ENCODE measurements around the gene BTNL3. TPM values are rescaled to one million over a fixed set of nuclear protein-coding genes. Genes with fewer than 3 reads are reported as not detected.
"Not testable (repeated sequence)": the region's sequence is repeated elsewhere in the genome, so short reads cannot be mapped to it uniquely, and the experiment has no call there.

The BTNL3 gene
- total RNA-seq, 1 donor from 2014 or later = not detected

DNA sequence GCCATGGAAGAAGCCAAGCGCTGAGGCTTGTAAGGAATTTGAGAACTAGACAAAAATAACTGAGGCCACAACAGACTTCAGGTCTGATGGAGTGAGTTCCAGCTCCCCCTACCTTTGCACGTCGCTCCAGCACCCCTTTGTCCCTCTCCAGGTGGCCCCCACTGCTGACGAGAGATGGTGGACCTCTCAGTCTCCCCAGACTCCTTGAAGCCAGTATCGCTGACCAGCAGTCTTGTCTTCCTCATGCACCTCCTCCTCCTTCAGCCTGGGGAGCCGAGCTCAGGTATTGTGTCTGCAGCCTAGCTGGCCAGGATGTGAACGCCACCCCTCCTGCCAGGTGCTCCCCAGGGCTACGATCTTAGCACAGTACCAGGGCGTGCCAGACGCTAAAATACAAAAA lies 56.7 kb downstream of the BTNL3 start:
- Histone ChIP-seq H3K27ac (no peak overlapping the region), H3K4me3 (no peak overlapping the region), H3K9me3 (no peaks in the 10 kb centered on the region), H3K27me3 (no peaks in the 10 kb centered on the region), H3K36me3 (no peaks in the 10 kb centered on the region), H3K4me1 (no peaks in the 10 kb centered on the region)
- DNase-seq (ENCODE audit: low spot score in 2 of 2) = no peak
- TF ChIP-seq, protein P1, sequence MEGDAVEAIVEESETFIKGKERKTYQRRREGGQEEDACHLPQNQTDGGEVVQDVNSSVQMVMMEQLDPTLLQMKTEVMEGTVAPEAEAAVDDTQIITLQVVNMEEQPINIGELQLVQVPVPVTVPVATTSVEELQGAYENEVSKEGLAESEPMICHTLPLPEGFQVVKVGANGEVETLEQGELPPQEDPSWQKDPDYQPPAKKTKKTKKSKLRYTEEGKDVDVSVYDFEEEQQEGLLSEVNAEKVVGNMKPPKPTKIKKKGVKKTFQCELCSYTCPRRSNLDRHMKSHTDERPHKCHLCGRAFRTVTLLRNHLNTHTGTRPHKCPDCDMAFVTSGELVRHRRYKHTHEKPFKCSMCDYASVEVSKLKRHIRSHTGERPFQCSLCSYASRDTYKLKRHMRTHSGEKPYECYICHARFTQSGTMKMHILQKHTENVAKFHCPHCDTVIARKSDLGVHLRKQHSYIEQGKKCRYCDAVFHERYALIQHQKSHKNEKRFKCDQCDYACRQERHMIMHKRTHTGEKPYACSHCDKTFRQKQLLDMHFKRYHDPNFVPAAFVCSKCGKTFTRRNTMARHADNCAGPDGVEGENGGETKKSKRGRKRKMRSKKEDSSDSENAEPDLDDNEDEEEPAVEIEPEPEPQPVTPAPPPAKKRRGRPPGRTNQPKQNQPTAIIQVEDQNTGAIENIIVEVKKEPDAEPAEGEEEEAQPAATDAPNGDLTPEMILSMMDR (IDR thresholded peaks at IDR 0.05) = no peak
- intact Hi-C loops (cut with DNase I) = no loop called here

DNA sequence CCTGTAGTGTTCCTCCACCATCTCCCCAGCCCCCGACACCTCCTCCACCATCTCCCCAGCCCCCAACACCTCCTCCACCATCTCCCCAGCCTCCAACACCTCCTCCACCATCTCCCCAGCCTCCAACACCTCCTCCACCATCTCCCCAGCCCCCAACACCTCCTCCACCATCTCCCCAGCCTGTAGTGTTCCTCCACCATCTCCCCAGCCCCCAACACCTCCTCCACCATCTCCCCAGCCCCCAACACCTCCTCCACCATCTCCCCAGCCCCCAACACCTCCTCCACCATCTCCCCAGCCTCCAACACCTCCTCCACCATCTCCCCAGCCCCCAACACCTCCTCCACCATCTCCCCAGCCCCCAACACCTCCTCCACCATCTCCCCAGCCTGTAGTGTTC lies 57.2 kb downstream of the BTNL3 start:
- H3K4me1 ChIP-seq; H3K27me3 ChIP-seq; H3K36me3 ChIP-seq; H3K9me3 ChIP-seq; H3K4me3 ChIP-seq; H3K27ac ChIP-seq; intact Hi-C loops (cut with DNase I): not testable (repeated sequence)
- DNase-seq (ENCODE audit: low spot score in 2 of 2) = peak in 1 of 2 donors; percentile 57

DNA sequence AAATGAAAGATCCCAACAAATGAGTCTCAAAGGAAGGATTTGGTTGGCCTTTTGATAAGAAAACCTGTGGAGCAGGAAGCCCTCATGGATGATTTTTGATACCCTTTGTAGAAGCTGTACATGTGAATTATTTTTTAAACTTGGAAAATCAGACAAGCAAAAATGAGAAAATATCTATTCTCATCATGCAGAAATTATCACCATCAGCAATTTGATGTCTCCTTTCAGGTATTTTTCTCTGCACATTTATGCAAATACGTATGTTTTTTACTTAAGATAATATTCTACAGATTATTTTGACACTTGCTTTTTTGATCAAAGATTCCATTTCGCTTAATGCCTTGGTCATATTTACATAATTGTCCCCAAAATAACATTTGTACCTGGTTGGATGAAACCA lies 58.6 kb downstream of the BTNL3 start:
- H3K27me3 ChIP-seq = no peaks in the 10 kb centered on the region
- intact Hi-C loops (cut with DNase I) = no loop called here

DNA sequence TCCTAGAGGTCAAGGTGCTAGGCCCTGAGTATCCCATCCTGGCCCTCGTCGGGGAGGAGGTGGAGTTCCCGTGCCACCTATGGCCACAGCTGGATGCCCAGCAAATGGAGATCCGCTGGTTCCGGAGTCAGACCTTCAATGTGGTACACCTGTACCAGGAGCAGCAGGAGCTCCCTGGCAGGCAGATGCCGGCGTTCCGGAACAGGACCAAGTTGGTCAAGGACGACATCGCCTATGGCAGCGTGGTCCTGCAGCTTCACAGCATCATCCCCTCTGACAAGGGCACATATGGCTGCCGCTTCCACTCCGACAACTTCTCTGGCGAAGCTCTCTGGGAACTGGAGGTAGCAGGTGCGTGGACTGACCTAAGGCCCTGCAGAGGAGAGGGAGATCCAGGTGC lies 59.3 kb downstream of the BTNL3 start:
- Histone ChIP-seq H3K27me3 (peaks cover 3% of the 10 kb centered on the region), H3K36me3 (no peaks in the 10 kb centered on the region), H3K27ac (no peak overlapping the region), H3K4me3 (no peak overlapping the region), H3K9me3 (no peaks in the 10 kb centered on the region), H3K4me1 (no peaks in the 10 kb centered on the region)
- TF ChIP-seq, protein P1 (IDR thresholded peaks at IDR 0.05) = no peak
- no peak for DNase-seq (ENCODE audit: low spot score in 2 of 2)
- intact Hi-C loops (cut with DNase I) = no loop called here

More for the DNA sequence above, 58.6 kb downstream of the BTNL3 start:
- no peak overlapping the region for H3K4me3 ChIP-seq
- no peak for DNase-seq (ENCODE audit: low spot score in 2 of 2)
- H3K4me1 ChIP-seq = no peaks in the 10 kb centered on the region
- TF ChIP-seq, protein P1 (IDR thresholded peaks at IDR 0.05) = no peak
- H3K27ac ChIP-seq = no peak overlapping the region
- no peaks in the 10 kb centered on the region for H3K36me3 ChIP-seq
- no peaks in the 10 kb centered on the region for H3K9me3 ChIP-seq

DNA sequence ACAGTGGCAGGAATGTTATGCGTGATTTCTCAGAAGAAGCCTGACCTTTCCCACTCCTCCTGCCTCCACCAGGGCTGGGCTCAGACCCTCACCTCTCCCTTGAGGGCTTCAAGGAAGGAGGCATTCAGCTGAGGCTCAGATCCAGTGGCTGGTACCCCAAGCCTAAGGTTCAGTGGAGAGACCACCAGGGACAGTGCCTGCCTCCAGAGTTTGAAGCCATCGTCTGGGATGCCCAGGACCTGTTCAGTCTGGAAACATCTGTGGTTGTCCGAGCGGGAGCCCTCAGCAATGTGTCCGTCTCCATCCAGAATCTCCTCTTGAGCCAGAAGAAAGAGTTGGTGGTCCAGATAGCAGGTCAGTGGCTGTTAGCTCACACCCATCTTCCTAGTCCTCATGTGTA lies 61.4 kb downstream of the BTNL3 start:
- Histone ChIP-seq H3K27me3 (peaks cover 9% of the 10 kb centered on the region), H3K36me3 (no peaks in the 10 kb centered on the region), H3K9me3 (no peaks in the 10 kb centered on the region), H3K4me1 (peaks cover 0 to 8% of the 10 kb centered on the region in 2 donors), H3K27ac (no peak overlapping the region), H3K4me3 (no peak overlapping the region)
- DNase-seq (ENCODE audit: low spot score in 2 of 2) = peak in 1 of 2 donors; percentile 34
- TF ChIP-seq, protein P1 (IDR thresholded peaks at IDR 0.05) = no peak
- intact Hi-C loops (cut with DNase I) = no loop called here

DNA sequence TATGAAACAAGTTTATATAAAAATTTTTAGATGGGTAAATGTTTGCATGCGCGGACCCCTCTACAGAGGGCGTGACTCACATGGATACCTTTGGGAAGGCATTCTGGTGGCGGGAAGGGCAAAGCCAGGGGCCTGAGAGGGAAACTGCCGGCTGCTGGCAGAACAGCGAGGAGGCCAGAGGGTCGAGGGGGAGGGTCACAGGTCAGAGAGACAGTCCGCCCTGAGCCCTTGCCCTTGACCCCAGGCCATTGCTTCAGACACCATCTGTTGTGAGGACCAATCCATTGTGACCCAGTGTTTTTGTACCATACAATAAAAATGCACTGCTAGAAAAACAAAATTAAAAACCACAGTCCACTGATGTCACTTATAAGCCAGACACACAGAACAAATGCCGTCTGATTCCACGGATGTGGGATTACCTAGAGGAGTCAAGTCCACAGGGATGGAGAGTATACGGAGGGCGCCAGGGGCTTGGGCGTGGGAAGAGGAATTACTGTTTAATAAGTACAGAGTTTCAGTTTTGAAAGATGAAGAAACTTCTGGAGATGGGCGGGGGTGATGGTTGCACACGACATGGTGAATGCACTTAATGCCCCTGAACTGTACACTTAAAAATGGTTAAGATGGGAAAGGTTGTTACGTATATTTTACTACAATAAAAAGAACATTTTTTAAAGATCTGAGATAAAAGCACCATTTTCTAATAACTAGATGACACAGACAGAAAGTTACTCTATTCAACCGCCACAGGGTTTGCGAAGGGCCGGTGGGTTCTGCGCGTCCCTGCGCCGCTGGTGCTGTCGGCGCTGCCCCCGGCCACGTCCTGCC lies 63.4 kb downstream of the BTNL3 start:
- H3K9me3 ChIP-seq = no peaks in the 10 kb centered on the region
- H3K27ac ChIP-seq = no peak overlapping the region
- peaks cover 9% of the 10 kb centered on the region for H3K27me3 ChIP-seq
- TF ChIP-seq, protein P1 (IDR thresholded peaks at IDR 0.05) = no peak
- intact Hi-C loops (cut with DNase I) = no loop called here
- peak overlapping the region; percentile 65 to 68 for H3K4me3 ChIP-seq
- no peak for DNase-seq (ENCODE audit: low spot score in 2 of 2)
- H3K4me1 ChIP-seq = peaks cover 0 to 8% of the 10 kb centered on the region in 2 donors
- H3K36me3 ChIP-seq = no peaks in the 10 kb centered on the region
